AG09319 (cell line): ENCODE results near the gene ITGB1.

Experiments
- DNase-seq: peaks from one replicate; pipeline ENCODE4 v3.0.0-alpha.2; 2010; ENCODE audit warnings: low read depth; ENCODE audit errors: extremely low read depth
- CTCF ChIP-seq: IDR thresholded peaks from 2 replicates; pipeline ENCODE4 v1.5.1; 2011; ENCODE audit warnings: low read depth, mild to moderate bottlenecking, inconsistent platforms, low read length, moderate library complexity

The ITGB1 gene

GRCh38 chr10:32943395-32943794, 14.6 kb downstream of the ITGB1 start:
- no peak for DNase-seq
- no peak for TF ChIP-seq CTCF

- no peak for TF ChIP-seq CTCF
- DNase-seq, result no peak
Observed at GRCh38 chr10:32942081-32942480, 15.9 kb downstream of the ITGB1 start.

GRCh38 chr10:32941357-32941756, 16.7 kb downstream of the ITGB1 start:
- no peak for TF ChIP-seq CTCF

GRCh38 chr10:32940321-32941301, 17.4 kb downstream of the ITGB1 start:
- TF ChIP-seq CTCF, result no peak
- DNase-seq, result no peak

More at GRCh38 chr10:32941357-32941756, 16.7 kb downstream of the ITGB1 start:
- DNase-seq, result no peak

- DNase-seq, result no peak
- TF ChIP-seq CTCF, result no peak
Observed at GRCh38 chr10:32939296-32940111, 18.5 kb downstream of the ITGB1 start.

GRCh38 chr10:32938554-32939061, 19.4 kb downstream of the ITGB1 start:
- TF ChIP-seq CTCF, result no peak
- DNase-seq, result no peak

- no peak for TF ChIP-seq CTCF
Observed at GRCh38 chr10:32937911-32938424, 20.1 kb downstream of the ITGB1 start.

More at GRCh38 chr10:32937911-32938424, 20.1 kb downstream of the ITGB1 start:
- DNase-seq, result no peak
